Stimulated activated CD4-positive, alpha-beta T cell treated with anti-CD3 and anti-CD28 coated beads, Interleukin-1b, Interleukin-23, amount 100 ng/mL, for 48 hours (primary cell): ENCODE results near the gene PACS2.

Experiments
- DNase-seq: peaks from one replicate; pipeline ENCODE4 v3.0.0-alpha.2; 2020

The PACS2 gene

GRCh38 chr14:105426416-105427130 is 112.0 kb downstream of the PACS2 start:
- DNase-seq = no peak

GRCh38 chr14:105427412-105427811 is 112.9 kb downstream of the PACS2 start:
- DNase-seq = no peak

- no peak for DNase-seq
Measured at GRCh38 chr14:105427936-105428485, 113.5 kb downstream of the PACS2 start.

GRCh38 chr14:105430042-105430441 is 115.5 kb downstream of the PACS2 start:
- no peak for DNase-seq

GRCh38 chr14:105430565-105430964 is 116.0 kb downstream of the PACS2 start:
- DNase-seq = no peak

- no peak for DNase-seq
Measured at GRCh38 chr14:105431256-105431655, 116.7 kb downstream of the PACS2 start.

GRCh38 chr14:105432657-105433056 is 118.1 kb downstream of the PACS2 start:
- no peak for DNase-seq

- DNase-seq = no peak
Measured at GRCh38 chr14:105433161-105433605, 118.6 kb downstream of the PACS2 start.

- no peak for DNase-seq
Measured at GRCh38 chr14:105436402-105436801, 121.9 kb downstream of the PACS2 start.

- DNase-seq = no peak
Measured at GRCh38 chr14:105436891-105437722, 122.6 kb downstream of the PACS2 start.

GRCh38 chr14:105437723-105438500 is 123.4 kb downstream of the PACS2 start:
- DNase-seq = no peak

- DNase-seq = no peak
Measured at GRCh38 chr14:105439179-105439578, 124.6 kb downstream of the PACS2 start.

- no peak for DNase-seq
Measured at GRCh38 chr14:105439710-105440553, 125.4 kb downstream of the PACS2 start.

GRCh38 chr14:105440554-105440900 is 126.0 kb downstream of the PACS2 start:
- DNase-seq = no peak

- no peak for DNase-seq
Measured at GRCh38 chr14:105440992-105441391, 126.4 kb downstream of the PACS2 start.

- DNase-seq = no peak
Measured at GRCh38 chr14:105442125-105442524, 127.6 kb downstream of the PACS2 start.

- DNase-seq = no peak
Measured at GRCh38 chr14:105442834-105443233, 128.3 kb downstream of the PACS2 start.

- DNase-seq = no peak
Measured at GRCh38 chr14:105444859-105445258, 130.3 kb downstream of the PACS2 start.

GRCh38 chr14:105445290-105445689 is 130.7 kb downstream of the PACS2 start:
- DNase-seq = no peak

- DNase-seq = no peak
Measured at GRCh38 chr14:105445901-105446845, 131.6 kb downstream of the PACS2 start.

GRCh38 chr14:105446971-105447370 is 132.4 kb downstream of the PACS2 start:
- DNase-seq = no peak
